Skeletal muscle satellite cell (primary cell): ENCODE results near the gene AQP12B.
"Not testable (repeated sequence)": the region's sequence is repeated elsewhere in the genome, so short reads cannot be mapped to it uniquely, and the experiment has no call there.

Source experiments
- H3K27me3 ChIP-seq: 2 replicates; pipeline ENCODE4 v1.7.0; 2013; ENCODE audit warnings: low read length; ENCODE audit not compliant: control insufficient read depth, insufficient read depth
- H3K36me3 ChIP-seq: 2 replicates; pipeline ENCODE4 v1.7.0; 2013; ENCODE audit warnings: mild to moderate bottlenecking, control low read depth, low read length; ENCODE audit not compliant: insufficient read depth
- H3K4me1 ChIP-seq: 2 replicates; pipeline ENCODE4 v1.7.0; 2013; ENCODE audit warnings: low read length; ENCODE audit not compliant: control insufficient read depth, insufficient read depth
- H3K4me2 ChIP-seq: 2 replicates; pipeline ENCODE4 v1.7.0; 2013; ENCODE audit warnings: mild to moderate bottlenecking, low read length
- H3K4me3 ChIP-seq: 2 replicates; pipeline ENCODE4 v1.7.0; 2013; ENCODE audit warnings: low read length
- H3K9ac ChIP-seq: 2 replicates; pipeline ENCODE4 v1.7.0; 2013; ENCODE audit warnings: mild to moderate bottlenecking, low read depth, low read length, moderate library complexity
- H3K9me3 ChIP-seq: replicated peaks from 2 replicates; pipeline ENCODE4 v1.7.0; 2013; ENCODE audit warnings: mild to moderate bottlenecking, control low read depth, low read length

AQP12B gene

GRCh38 chr2:240707043-240707756, 24.5 kb upstream of the AQP12B start:
- Histone ChIP-seq H3K4me2 (no peak overlapping the region), H3K9ac (no peak overlapping the region), H3K36me3 (no peaks in the 10 kb centered on the region), H3K27me3 (peaks cover 69% of the 10 kb centered on the region), H3K9me3 (no peaks in the 10 kb centered on the region), H3K4me3 (no peak overlapping the region), H3K4me1 (no peaks in the 10 kb centered on the region)

GRCh38 chr2:240705204-240705791, 22.6 kb upstream of the AQP12B start:
- H3K9me3 ChIP-seq: no peaks in the 10 kb centered on the region
- H3K27me3 ChIP-seq: peaks cover 61% of the 10 kb centered on the region
- no peaks in the 10 kb centered on the region for H3K4me1 ChIP-seq
- H3K4me2 ChIP-seq: no peak overlapping the region
- H3K36me3 ChIP-seq: no peaks in the 10 kb centered on the region
- no peak overlapping the region for H3K9ac ChIP-seq
- H3K4me3 ChIP-seq: no peak overlapping the region

GRCh38 chr2:240704651-240705050, 22.0 kb upstream of the AQP12B start:
- H3K36me3 ChIP-seq: no peaks in the 10 kb centered on the region
- H3K9me3 ChIP-seq: no peaks in the 10 kb centered on the region
- no peak overlapping the region for H3K4me2 ChIP-seq
- peaks cover 59% of the 10 kb centered on the region for H3K27me3 ChIP-seq
- no peak overlapping the region for H3K4me3 ChIP-seq
- H3K9ac ChIP-seq: no peak overlapping the region
- no peaks in the 10 kb centered on the region for H3K4me1 ChIP-seq

GRCh38 chr2:240703417-240704341, 21.0 kb upstream of the AQP12B start:
- Histone ChIP-seq H3K4me3 (no peak overlapping the region), H3K9me3 (no peaks in the 10 kb centered on the region), H3K27me3 (peaks cover 50% of the 10 kb centered on the region)

DNA sequence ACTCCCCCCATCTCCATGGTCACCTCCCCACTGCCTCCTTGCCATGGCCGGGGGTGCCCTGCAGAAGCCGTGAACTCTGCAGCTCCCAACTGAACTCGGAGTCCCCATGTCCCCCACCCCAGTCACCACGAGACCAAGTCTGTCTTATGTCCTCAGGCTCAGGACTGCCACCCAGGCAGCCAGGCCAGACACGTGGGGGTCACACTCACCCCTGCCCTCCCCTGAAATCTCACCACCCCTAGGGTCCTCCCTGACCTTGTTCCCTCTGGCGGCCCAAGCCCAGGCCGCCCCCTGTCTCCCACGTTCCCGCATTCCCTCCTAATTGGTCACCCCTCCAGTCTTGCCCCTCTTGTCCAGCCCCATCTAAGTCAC, 19.9 kb upstream of the AQP12B start:
- Histone ChIP-seq H3K9ac (no peak overlapping the region), H3K4me2 (no peak overlapping the region), H3K4me1 (no peaks in the 10 kb centered on the region), H3K9me3 (no peaks in the 10 kb centered on the region), H3K27me3 (peaks cover 40% of the 10 kb centered on the region), H3K36me3 (no peaks in the 10 kb centered on the region), H3K4me3 (no peak overlapping the region)

More at GRCh38 chr2:240703417-240704341, 21.0 kb upstream of the AQP12B start:
- no peaks in the 10 kb centered on the region for H3K36me3 ChIP-seq
- H3K4me1 ChIP-seq: no peaks in the 10 kb centered on the region
- H3K4me2 ChIP-seq: no peak overlapping the region
- H3K9ac ChIP-seq: no peak overlapping the region

DNA sequence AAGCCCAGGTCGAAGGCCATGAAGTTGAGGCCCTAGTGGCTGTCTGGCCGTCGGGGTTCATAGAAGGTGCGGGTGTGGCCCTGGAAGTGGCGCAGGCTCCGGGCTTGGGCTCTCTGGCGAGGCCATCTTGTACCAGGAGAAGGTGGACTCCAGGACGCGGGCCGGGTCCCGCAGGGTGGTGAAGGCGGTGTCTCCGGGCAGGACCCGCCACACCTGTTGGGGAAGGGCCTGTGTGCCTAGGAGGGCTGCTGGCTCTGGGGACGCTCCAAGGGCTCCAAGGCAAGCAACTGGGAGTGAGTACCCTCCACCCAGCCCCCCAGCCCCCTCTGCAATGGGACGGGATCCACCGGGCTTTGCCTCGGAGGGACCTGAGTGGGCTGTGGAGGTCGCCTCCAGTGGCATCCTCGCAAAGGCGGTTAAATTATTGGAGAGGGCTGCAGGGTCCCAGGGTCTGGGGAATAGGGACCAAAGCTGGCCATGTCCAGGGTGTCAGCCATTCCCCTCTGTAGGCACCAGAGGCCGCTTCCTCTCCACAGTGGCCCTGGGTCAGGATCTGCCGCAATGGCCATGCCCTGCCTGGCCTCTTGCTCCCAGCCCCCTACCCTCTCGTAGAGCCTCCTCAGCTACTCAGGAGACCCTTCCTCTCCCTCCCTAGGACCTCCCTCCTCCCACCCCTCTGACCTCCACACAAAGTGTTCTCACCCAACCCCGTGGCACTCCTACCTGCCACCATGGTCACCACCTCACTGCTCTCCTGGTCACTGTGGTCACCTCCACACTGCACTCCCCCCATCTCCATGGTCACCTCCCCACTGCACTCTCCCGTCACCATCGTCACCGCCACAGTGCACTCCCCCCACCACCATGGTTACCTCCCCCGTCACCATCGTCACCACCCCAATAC, 19.3 kb upstream of the AQP12B start:
- Histone ChIP-seq H3K4me2 (no peak overlapping the region), H3K36me3 (no peaks in the 10 kb centered on the region), H3K9ac (no peak overlapping the region), H3K4me1 (no peaks in the 10 kb centered on the region), H3K4me3 (no peak overlapping the region), H3K27me3 (peaks cover 33% of the 10 kb centered on the region), H3K9me3 (no peaks in the 10 kb centered on the region)

- Histone ChIP-seq H3K4me2 (no peak overlapping the region), H3K4me1 (no peaks in the 10 kb centered on the region), H3K4me3 (no peak overlapping the region), H3K9me3 (no peaks in the 10 kb centered on the region), H3K36me3 (no peaks in the 10 kb centered on the region), H3K27me3 (peaks cover 27% of the 10 kb centered on the region), H3K9ac (no peak overlapping the region)
Measured at GRCh38 chr2:240701091-240701735, 18.5 kb upstream of the AQP12B start.

GRCh38 chr2:240700616-240701015, 17.9 kb upstream of the AQP12B start:
- H3K4me3 ChIP-seq, H3K36me3 ChIP-seq, H3K9me3 ChIP-seq, H3K4me2 ChIP-seq, H3K9ac ChIP-seq, H3K4me1 ChIP-seq: not testable (repeated sequence)
- peaks cover 24% of the 10 kb centered on the region for H3K27me3 ChIP-seq

DNA sequence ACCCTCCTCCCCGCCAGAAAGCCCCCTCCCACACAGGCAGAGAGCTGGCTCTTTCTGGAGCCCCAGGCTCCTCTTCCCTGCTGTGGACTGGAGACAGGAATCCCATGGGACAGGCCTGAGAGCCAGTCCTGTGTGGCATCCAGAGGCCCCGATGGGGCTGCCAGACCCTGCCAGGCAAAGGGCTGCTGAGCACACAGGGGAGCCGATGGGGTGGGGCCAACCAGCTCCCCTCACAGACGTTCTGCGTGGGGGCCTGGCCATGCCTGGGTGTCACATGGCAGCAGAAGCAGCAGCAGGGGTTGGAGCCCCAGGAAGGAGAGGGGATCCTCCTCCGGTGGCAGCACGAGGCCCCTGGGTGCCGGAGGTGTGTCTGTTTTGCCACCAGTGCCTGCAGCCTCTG, 17.1 kb upstream of the AQP12B start:
- H3K4me1 ChIP-seq, H3K4me2 ChIP-seq, H3K36me3 ChIP-seq, H3K4me3 ChIP-seq, H3K9me3 ChIP-seq, H3K9ac ChIP-seq: not testable (repeated sequence)
- peaks cover 16% of the 10 kb centered on the region for H3K27me3 ChIP-seq

DNA sequence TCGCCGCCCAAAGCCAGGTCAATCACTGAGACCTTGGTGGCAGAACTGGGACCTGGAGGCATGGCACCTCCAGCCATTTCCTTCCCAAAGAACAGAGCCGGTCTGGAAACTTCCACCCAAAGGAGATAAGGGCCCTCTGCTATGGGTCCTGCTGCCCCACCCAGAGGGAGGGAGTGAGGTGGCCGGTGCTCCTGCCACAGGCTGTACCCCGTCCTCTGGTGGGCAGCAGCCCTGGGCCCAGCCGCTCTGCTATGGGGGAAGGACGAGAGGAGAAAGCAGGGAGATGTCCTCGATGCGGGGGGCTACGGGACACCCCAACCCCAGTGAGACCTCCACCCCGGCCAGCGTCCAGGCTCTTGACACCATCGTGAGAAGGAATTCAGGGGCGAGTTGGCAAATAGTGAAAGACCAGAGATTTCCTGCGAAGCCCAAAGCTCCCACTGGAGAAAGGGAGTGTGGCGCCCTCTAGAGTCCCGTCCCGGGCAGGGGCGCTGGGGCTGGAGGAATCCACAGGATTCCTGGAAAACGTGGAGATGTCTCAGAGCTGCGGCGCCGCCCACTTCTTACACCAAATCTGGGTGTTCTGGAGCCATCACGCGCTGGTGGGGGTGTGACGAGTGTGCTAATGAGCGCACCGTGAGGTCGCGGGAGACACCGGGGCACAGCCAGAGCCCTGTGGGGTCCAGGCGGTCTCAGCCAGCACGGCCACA, 16.3 kb upstream of the AQP12B start:
- H3K4me2 ChIP-seq, H3K9ac ChIP-seq, H3K9me3 ChIP-seq, H3K4me3 ChIP-seq, H3K36me3 ChIP-seq, H3K4me1 ChIP-seq: not testable (repeated sequence)
- H3K27me3 ChIP-seq: peaks cover 11% of the 10 kb centered on the region
